GOT3 (cell line): Measurements from ENCODE around the gene MED10.

Source experiments
- DNase-seq: peaks from one replicate; lab custom pipeline; 2025; ENCODE audit warnings: mixed read lengths; lab: John Stamatoyannopoulos, UW

The MED10 gene, protein sequence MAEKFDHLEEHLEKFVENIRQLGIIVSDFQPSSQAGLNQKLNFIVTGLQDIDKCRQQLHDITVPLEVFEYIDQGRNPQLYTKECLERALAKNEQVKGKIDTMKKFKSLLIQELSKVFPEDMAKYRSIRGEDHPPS

GRCh38 chr5:6377905-6378765 lies at the start of gene MED10:
Gene MED10 (minus strand): TSS chr5:6378547. CDS start chr5:6378483, 64 bp downstream.
- DNase-seq: peak; percentile 74

GRCh38 chr5:6427694-6428093 lies 49.3 kb upstream of the MED10 start:
- no peak for DNase-seq

GRCh38 chr5:6424700-6425099 lies 46.4 kb upstream of the MED10 start:
- no peak for DNase-seq

GRCh38 chr5:6424110-6424659 lies 45.8 kb upstream of the MED10 start:
- no peak for DNase-seq

DNA sequence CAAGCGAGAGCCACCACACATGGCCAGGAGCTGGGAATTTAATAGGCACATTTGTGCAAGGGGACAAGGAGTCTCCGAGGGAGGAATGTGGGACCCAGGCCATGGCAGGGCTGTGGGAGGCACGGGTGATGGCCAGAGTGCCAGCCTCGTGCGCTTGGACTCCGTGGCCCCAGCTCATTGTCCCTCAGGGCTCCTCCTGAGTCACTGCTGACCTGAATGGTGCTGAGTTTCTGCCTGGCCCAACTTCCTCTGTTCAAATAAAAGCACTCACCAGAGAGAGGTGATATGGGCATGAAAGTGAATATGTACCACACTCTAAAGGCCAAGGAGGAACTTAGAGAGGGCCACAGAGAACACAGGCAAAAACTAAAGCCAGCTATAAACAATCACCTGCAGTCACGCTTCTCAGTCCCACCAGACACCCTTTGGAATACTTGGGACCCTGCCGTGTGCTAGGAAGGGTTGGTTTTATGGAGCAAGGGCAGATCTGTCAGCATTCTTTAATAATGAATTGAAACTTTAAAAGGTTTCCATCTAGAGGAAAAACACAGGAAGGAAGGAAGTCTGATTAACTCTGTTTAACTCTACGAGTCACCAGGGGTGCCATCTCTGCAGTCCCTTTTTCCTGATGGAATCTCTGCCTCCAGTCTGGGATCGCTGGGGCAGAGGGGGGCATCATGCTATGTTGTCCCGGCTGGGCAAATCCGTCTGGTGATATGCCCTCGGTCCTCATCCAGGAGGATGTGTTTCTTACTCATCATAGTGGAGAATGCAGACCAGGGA lies 45.2 kb upstream of the MED10 start:
- no peak for DNase-seq

DNA sequence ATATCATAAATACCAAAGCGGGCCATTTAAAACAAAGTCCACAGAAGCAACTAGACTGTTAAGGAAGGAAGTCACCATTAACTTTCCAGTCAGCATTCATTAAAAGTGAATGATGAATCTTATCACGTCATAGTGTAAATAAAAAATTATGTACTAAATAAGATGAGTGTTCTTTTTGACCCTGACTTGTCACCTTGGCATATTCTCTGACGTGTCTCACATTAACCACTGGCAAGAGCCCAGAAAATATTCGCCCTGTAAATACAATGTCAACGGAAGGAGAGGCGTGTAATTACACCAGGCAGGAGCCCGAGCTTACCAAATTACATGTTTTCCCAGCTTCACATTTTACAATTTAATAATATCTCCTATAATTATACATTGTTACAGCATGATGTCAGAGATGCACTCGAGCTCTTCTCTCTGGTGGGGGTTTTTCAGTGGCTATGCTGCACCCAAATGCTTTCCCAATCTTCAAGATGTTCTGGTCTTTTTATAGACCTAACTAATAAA lies 41.0 kb upstream of the MED10 start:
- no peak for DNase-seq

- DNase-seq: no peak
These were observed 40.4 kb upstream of the MED10 start for GRCh38 chr5:6418679-6419276.

- no peak for DNase-seq
These were observed 39.3 kb upstream of the MED10 start for GRCh38 chr5:6417657-6418056.

DNA sequence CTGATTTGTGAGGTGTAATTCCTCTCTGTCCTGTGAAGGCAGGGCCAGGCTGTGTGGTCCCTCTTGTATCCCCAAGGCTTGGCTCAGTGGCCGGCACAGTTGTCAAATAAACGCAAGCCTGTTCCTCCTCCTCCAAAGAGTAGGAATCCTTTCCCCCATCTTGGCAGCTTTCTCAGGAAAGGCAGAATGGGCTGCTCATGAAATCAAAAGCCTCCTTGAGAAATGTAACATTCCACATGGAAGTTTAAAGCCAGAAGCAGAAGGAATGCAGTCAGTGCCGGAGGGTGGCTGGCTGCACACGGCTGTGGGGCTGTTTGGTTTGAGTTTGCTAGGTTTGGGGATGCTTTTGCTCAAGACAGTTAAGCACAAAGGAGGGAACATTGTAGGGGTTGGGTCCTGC lies 34.5 kb upstream of the MED10 start:
- DNase-seq: no peak

DNA sequence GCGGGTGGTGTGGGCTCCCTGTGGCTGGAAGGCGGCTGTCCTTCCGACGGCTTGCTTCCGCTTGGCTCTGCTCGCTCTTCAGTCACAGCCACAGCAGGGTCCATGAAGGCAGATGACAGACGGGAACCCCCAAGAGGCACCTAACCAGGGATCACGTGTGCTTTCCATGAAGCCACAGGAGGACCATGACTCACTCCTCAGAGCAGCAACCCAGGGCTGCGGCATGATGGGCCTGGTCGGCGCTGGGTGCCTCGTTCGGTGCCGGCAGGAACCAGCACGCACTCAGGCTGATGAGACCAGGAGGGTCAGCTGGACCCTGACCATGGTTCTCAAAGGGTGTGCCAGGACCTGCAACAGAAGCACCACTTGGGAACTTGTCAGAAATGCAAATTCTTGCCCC lies 32.8 kb upstream of the MED10 start:
- DNase-seq: no peak

DNA sequence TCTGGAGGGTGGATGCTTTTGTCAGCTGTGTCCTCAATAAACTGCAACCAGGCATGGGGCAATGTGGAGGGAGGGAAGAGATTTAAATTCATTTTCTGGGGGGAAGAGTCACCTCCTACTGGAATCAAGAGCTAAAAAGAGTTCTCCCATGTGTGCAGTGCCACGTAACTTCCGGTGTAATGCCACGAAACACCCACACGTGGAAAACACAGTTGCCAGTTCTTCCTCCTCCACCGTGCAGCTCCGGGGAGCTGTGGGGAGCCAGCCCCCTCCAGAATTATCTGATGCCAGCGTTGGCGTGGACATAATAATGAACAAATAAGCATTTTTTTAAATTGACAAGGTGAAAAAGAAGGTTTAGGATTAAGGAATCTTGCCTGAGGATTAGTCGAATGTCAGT lies 32.1 kb upstream of the MED10 start:
- no peak for DNase-seq

DNA sequence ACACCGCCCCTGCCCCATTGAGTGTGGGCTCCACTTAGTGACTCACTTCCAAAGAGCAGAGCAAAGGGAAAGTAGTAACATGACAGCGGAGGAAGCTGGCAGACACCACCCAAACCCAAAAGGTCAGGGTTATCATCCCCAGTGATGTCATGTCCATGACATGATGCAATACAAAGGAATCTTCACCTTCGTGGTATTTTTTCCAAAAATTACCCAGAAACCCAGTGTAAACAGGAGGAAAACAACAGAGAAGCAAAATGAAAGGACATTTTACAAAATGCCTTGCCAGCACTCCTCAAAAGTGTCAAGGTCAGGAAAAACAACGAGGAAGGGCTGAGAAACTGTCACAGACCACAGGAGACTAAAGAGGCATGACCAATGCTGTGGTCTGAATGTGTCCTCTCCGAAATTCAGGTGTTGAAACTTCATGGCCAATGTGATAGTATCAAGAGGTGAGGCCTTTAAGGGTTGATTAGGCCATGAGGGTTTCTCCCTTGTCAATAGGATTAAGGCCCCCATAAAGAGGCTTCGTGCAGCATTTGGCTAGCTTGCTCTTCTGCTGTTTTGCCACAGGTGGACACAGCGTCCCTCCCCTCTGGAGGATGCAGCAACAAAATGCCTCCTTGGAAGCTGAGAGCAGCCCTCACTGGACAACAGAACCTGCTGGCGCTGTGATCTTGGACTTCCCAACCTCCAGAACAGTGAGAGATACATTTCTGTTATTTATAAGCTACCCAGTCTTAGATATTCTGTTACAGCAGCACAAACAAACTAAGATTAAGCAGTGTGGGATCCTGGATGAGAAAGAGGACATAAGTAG lies 30.5 kb upstream of the MED10 start:
- no peak for DNase-seq

GRCh38 chr5:6408260-6408596 lies 29.9 kb upstream of the MED10 start:
- no peak for DNase-seq

DNA sequence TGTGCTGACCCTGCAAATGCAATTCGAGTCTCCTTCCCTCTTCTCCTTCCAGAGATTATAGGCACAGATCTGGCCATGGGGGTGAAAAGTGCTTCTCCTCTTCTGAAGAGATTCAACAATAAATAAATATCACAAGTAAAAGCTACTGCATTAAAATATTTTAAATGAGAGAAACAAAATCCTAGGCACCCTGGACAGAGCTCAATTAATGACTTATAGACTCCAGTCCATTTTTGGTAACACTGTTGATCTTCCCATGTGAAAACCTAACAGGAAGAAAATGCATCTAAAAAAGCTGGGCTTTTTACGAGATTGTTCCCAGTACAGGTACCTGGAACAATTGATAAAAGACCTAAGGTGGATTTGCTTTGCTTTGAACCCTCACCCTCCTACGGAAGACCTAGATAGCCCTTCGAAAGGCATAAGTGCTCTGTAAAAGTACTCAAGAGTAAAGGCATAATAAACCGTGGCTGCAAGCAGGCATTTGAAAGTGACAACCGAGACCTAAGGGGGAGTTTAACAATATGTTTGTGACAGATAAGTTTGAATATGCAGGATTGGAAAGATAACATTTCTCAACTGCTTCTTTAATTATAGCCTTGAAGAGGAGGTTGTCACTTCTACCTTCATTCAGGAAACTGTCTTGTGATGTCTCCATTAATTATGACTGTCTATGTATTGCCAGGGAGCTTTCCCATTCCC lies 29.4 kb upstream of the MED10 start:
- DNase-seq: no peak

DNA sequence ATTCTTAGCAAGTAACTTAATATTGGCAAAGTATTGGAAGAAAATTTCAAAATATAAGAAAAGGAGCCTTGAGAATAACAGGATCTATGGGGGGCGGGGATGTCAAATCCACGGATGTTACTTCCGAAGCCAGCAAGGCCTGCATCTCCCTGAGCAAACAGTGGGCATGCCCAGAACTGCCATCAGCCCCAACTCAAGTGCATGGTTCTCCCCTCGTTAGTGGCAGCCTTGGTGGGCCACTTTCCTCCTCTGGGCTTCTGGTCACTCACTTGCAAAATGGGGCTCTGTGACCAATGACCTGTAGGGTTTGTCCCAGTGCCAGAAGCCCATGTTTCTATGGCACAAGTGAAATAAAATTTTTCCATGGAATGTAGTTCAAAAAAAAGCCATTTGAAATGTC lies 27.2 kb upstream of the MED10 start:
- DNase-seq: no peak

- no peak for DNase-seq
These were observed 25.8 kb upstream of the MED10 start for GRCh38 chr5:6404129-6404528.

- no peak for DNase-seq
These were observed 25.1 kb upstream of the MED10 start for GRCh38 chr5:6403416-6403815.

- DNase-seq: no peak
These were observed 24.6 kb upstream of the MED10 start for GRCh38 chr5:6402939-6403338.

DNA sequence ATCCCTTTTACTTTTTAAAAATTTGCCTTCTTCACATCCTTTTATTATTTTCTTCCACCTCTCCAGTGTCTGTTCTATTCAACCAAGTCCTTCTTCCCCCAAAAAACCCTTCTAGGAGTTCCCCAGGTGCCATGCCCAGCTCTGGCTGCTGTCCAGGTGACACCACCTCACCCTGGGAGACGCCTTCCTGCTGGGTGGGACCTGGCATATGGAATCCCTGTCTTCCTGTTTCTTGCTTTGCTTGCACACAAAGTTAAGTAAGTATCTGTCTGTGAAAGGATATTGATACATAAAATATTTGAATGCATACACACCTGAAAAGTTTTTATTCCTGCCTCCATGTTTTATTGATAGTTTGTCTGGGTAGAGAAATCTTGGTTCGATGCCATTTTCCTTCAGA lies 23.1 kb upstream of the MED10 start:
- DNase-seq: no peak
